HepG2 (cell line): ENCODE measurements around the gene HNRNPF. TPM values are rescaled to one million over a fixed set of nuclear protein-coding genes. Genes with fewer than 3 reads are reported as not detected.

Experiments
- ATAC-seq: fragments of 200-7000 bp; cut with Tn5 transposase; 3 replicates; pipeline ENCODE4 v1.9.1; 2020; ENCODE audit warnings: mild to moderate bottlenecking, moderate library complexity
- BruUV-seq: library from RNA; stranded (reverse); fragments of 400-500 nt; replicated peaks from 2 replicates; lab custom pipeline; 2021; lab: Mats Ljungman, UMichigan
- CTCF ChIA-PET: fragments of 300-600 bp; formaldehyde crosslinking; extraction: SDS; loops from one replicate; lab custom pipeline; 2021; ENCODE audit warnings: low total read pairs, inconsistent platforms, low intra/inter-chr PET ratio; lab: Yijun Ruan, JAX
- POLR2A ChIA-PET: fragments of 350-600 bp; sonication (Branson Sonifier 250); formaldehyde crosslinking; loops from one replicate; lab custom pipeline; 2020; ENCODE audit warnings: antibody characterized with exemption, inconsistent platforms; lab: Yijun Ruan, JAX
- DNase-seq: peaks from one replicate; pipeline ENCODE4 v3.0.0-alpha.2; 2015; ENCODE audit warnings: low spot score
- FAIRE-seq: peaks from 3 replicates; lab custom pipeline; 2011; peaks lifted over from hg19 to GRCh38; lab: Jason Lieb, UNC
- H2AFZ ChIP-seq: one replicate; pipeline ENCODE4 v1.6.1; 2011; ENCODE audit warnings: low read length, inconsistent platforms
- H3K27ac ChIP-seq: fragments of 300-600 bp; 3 replicates; pipeline ENCODE4 v1.8.0; 2011; ENCODE audit warnings: mixed run types, mild to moderate bottlenecking, mixed read lengths, low read length, inconsistent platforms; ENCODE audit not compliant: insufficient read depth; ENCODE audit errors: extremely low read length
- H3K27me3 ChIP-seq, 2 experiments: fragments of 200-600 bp in 1 of 2; 2 replicates in 1 of 2; 3 replicates in 1 of 2; pipeline versions ENCODE4 v1.6.0 to v1.8.0; 2011; ENCODE audit warnings: low read length in 2 of 2, mild to moderate bottlenecking in 2 of 2, moderate library complexity in 2 of 2, inconsistent platforms in 1 of 2; ENCODE audit not compliant: insufficient read depth in 2 of 2, control insufficient read depth in 1 of 2
- H3K36me3 ChIP-seq, 2 experiments: fragments of 200-600 bp in 1 of 2; replicated peaks in 1 of 2; 2 replicates in 1 of 2; 3 replicates in 1 of 2; pipeline versions ENCODE4 v1.5.1 to v1.8.0; 2011; ENCODE audit warnings: low read length in 2 of 2, inconsistent platforms in 1 of 2; ENCODE audit not compliant: insufficient read depth in 2 of 2, control insufficient read depth in 1 of 2
- H3K4me1 ChIP-seq: 2 replicates; pipeline ENCODE4 v1.5.1; 2012; ENCODE audit warnings: low read length, inconsistent platforms; ENCODE audit not compliant: insufficient read depth
- H3K4me2 ChIP-seq: 2 replicates; pipeline ENCODE4 v1.6.0; 2011; ENCODE audit warnings: low read depth, low read length, inconsistent platforms
- H3K4me3 ChIP-seq, 3 experiments: fragments of 200-600 bp in 1 of 3; sonication (generic), shearing (Covaris generic) in 1 of 3; replicated peaks in 1 of 3; 2 replicates each; pipeline ENCODE4 v1.5.1; 2011 to 2016; ENCODE audit warnings: low read length in 3 of 3, inconsistent platforms in 2 of 3, low read depth in 2 of 3, mild to moderate bottlenecking in 2 of 3, control low read depth in 1 of 3, mixed read lengths in 1 of 3; ENCODE audit not compliant: insufficient read depth in 1 of 3
- H3K79me2 ChIP-seq: one replicate; pipeline ENCODE4 v1.6.1; 2011; ENCODE audit warnings: low read length, inconsistent platforms; ENCODE audit not compliant: insufficient read depth
- H3K9ac ChIP-seq: 2 replicates; pipeline ENCODE4 v1.6.0; 2011; ENCODE audit warnings: mild to moderate bottlenecking, low read depth, low read length, inconsistent platforms; ENCODE audit not compliant: insufficient read depth
- H3K9me3 ChIP-seq: 2 replicates; pipeline ENCODE4 v1.5.1; 2012; ENCODE audit warnings: mild to moderate bottlenecking, low read length
- H4K20me1 ChIP-seq: 2 replicates; pipeline ENCODE4 v1.6.0; 2011; ENCODE audit warnings: inconsistent platforms, mild to moderate bottlenecking, low read length, moderate library complexity; ENCODE audit not compliant: insufficient read depth
- CHD4 ChIP-seq: fragments of 200-600 bp; sonication (generic); IDR thresholded peaks from 2 replicates; pipeline ENCODE4 v1.7.0; 2017; ENCODE audit warnings: mild to moderate bottlenecking, low read length, borderline replicate concordance
- SAP130 ChIP-seq: IDR thresholded peaks from 2 replicates; pipeline ENCODE4 v1.6.1; 2016; ENCODE audit warnings: low read depth
- ZKSCAN1 ChIP-seq: fragments of 150-350 bp; IDR thresholded peaks from 2 replicates; pipeline ENCODE4 v1.6.1; 2014; ENCODE audit warnings: low read length
- ZNF326 ChIP-seq: sonication (generic); formaldehyde crosslinking; IDR thresholded peaks from 2 replicates; pipeline ENCODE4 v1.4.0; 2020; ENCODE audit warnings: missing genetic modification reagents, borderline replicate concordance
- ZNF362 ChIP-seq: sonication (generic); formaldehyde crosslinking; IDR thresholded peaks from 2 replicates; pipeline ENCODE4 v1.4.0; 2020; ENCODE audit warnings: missing genetic modification reagents, mild to moderate bottlenecking, borderline replicate concordance
- ZNF569 ChIP-seq: sonication (generic); formaldehyde crosslinking; IDR thresholded peaks from 2 replicates; pipeline ENCODE4 v1.5.0; 2020; ENCODE audit warnings: mild to moderate bottlenecking, missing genetic modification reagents, moderate library complexity, borderline replicate concordance
- WGBS: methylation state at CpG from one replicate; pipeline ENCODE4 v1.1.6; 2017; ENCODE audit warnings: low lambda C conversion rate; 5-methylcytosine and 5-hydroxymethylcytosine counted together
- in situ Hi-C: cut with HindIII; loops from 2 replicates; pipeline ENCODE4 v1.10.0; 2017; ENCODE audit warnings: low pct_unique_long_range_greater_than_20kb; ENCODE audit not compliant: extremely low pct_ligation_motif_present
- intact Hi-C: fragments of 100-400 bp; cut with micrococcal nuclease; formaldehyde crosslinking; loops from one replicate; pipeline ENCODE4 v1.10.0; 2022; ENCODE audit not compliant: unreplicated experiment
- polyA plus RNA-seq, 8 experiments: library from polyadenylated mRNA; depleted of rRNA in 3 of 8; stranded (reverse) in 7 of 8; unstranded in 1 of 8; fragments of >200 nt; fragmentation: Illumina TruSeq in 4 of 8; extraction: Trizol in 4 of 8; gene quantifications; 2 replicates each; pipeline versions ENCODE4 v1.2.1 to v1.2.3, GENCODE V29; 2011 to 2016; ENCODE audit warnings: low read depth in 4 of 8, missing spikeins in 1 of 8, mixed read lengths in 1 of 8; ENCODE audit not compliant: insufficient read depth in 1 of 8
- total RNA-seq, 5 experiments: library from RNA; depleted of rRNA; stranded (reverse); fragments of >200 nt; fragmentation: Illumina TruSeq; extraction: Trizol; gene quantifications; 2 replicates each; pipeline ENCODE4 v1.2.3, GENCODE V29; 2016; ENCODE audit warnings: low read depth in 1 of 5

The HNRNPF gene
- total and polyA plus RNA-seq, 2 of the 13 experiments (the other 11 are each of a cell fraction or from before 2014, with no cell fraction given) = 166 to 308 TPM

GRCh38 chr10:43421944-43422343 lies 13.0 kb upstream of the HNRNPF start (continued):
- TF ChIP-seq SAP130 (CRISPR knock-in tag) = peak; percentile 27; the same call in 1 of the 2 replicates
- 0 out of 2 replicates have a peak, but pooled peaks have one; percentile 16 for TF ChIP-seq ZKSCAN1
- TF ChIP-seq ZNF569 (CRISPR knock-in tag) = 0 out of 2 replicates have a peak, but pooled peaks have one; percentile 1
- peak; percentile 14; the same call in 1 of the 2 replicates for TF ChIP-seq CHD4
- TF ChIP-seq ZNF362 (CRISPR knock-in tag) = peak; percentile 52; the same call in 1 of the 2 replicates

GRCh38 chr10:43421519-43421918 lies 12.5 kb upstream of the HNRNPF start:
- intact Hi-C loops = loop anchor here (1.0 kb wide), 1 partner anchor 25 kb away; no protein-coding TSS in a partner anchor
- Histone ChIP-seq H3K9me3 (no peaks in the 10 kb centered on the region), H3K4me2 (peak overlapping the region; percentile 87), H3K27me3 (no peaks in the 10 kb centered on the region), H3K36me3 (no peaks in the 10 kb centered on the region), H3K4me1 (peaks cover 70% of the 10 kb centered on the region), H2AFZ (no peak overlapping the region), H3K27ac (peak overlapping the region; percentile 99), H4K20me1 (no peaks in the 10 kb centered on the region), H3K4me3 (peak overlapping the region in 1 of 3 experiments; percentile 64; a peak in 3 of 6 replicates), H3K79me2 (no peaks in the 10 kb centered on the region), H3K9ac (peak overlapping the region; percentile 81)
- CTCF ChIA-PET = interaction anchor here (1.4 kb wide), 1 partner anchor 15 kb away, joined by 3 read pairs; the partner anchor contains the start of gene ZNF487
- ATAC-seq = no peak
- 45% methylated on average over 6 of the region's 6 CpGs for WGBS
- 0 out of 2 replicates have a peak, but pooled peaks have one; percentile 17 for TF ChIP-seq ZNF569 (CRISPR knock-in tag)
- TF ChIP-seq ZNF326 = no peak
- peak; percentile 25; the same call in 1 of the 2 replicates for TF ChIP-seq CHD4
- POLR2A ChIA-PET = interaction anchor here (0.9 to 4.9 kb wide), 5 partner anchors 10 to 24 kb away, joined by 3 to 39 read pairs (median 19); partner anchors contain the start of genes HNRNPF and ZNF487
- FAIRE-seq = no peak
- in situ Hi-C loops = loop anchor here (25.0 kb wide), 1 partner anchor 1541 kb away; the partner anchor contains the start of gene RASSF4
- BruUV-seq = TSS peak; percentile 92
- no peak for DNase-seq
